Fibroblast of lung (primary cell): ENCODE results near the gene SEPTIN2. TPM values are rescaled to one million over a fixed set of nuclear protein-coding genes. Genes with fewer than 3 reads are reported as not detected.
A peak's percentile ranks its signal among the peaks of the same experiment; 100 is the strongest.
"Not testable (repeated sequence)": the region's sequence is repeated elsewhere in the genome, so short reads cannot be mapped to it uniquely, and the experiment has no call there.

ENCODE experiments used
- DNase-seq, 2 donors: peaks; one replicate each; pipeline versions ENCODE4 v3.0.0 to v3.0.0-alpha.2; 2010; ENCODE audit warnings: low read depth in 2 of 2
- H2AFZ ChIP-seq: 2 replicates; pipeline ENCODE4 v1.5.1; 2012; ENCODE audit warnings: low read length, control low read depth, inconsistent platforms
- H3K27ac ChIP-seq: 2 replicates; pipeline ENCODE4 v1.5.1; 2011; ENCODE audit warnings: low read length, control low read depth; ENCODE audit not compliant: insufficient read depth
- H3K27me3 ChIP-seq: 2 replicates; pipeline ENCODE4 v1.5.1; 2011; ENCODE audit warnings: mild to moderate bottlenecking, low read length; ENCODE audit not compliant: control insufficient read depth, insufficient read depth
- H3K36me3 ChIP-seq: 2 replicates; pipeline ENCODE4 v1.5.1; 2011; ENCODE audit warnings: low read length; ENCODE audit not compliant: control insufficient read depth, insufficient read depth
- H3K4me1 ChIP-seq: 2 replicates; pipeline ENCODE4 v1.5.1; 2011; ENCODE audit warnings: low read length; ENCODE audit not compliant: control insufficient read depth, insufficient read depth; ENCODE audit errors: extremely low read depth
- H3K4me2 ChIP-seq: 2 replicates; pipeline ENCODE4 v1.5.1; 2011; ENCODE audit warnings: low read length, control low read depth; ENCODE audit not compliant: insufficient read depth; ENCODE audit errors: extremely low read depth
- H3K4me3 ChIP-seq, 4 experiments: fragments of 200-600 bp in 1 of 4; sonication (generic) in 1 of 4; replicated peaks in 1 of 4; 2 replicates each; pipeline ENCODE4 v1.5.1; 2011 to 2016; ENCODE audit warnings: low read length in 4 of 4, low read depth in 3 of 4, mild to moderate bottlenecking in 3 of 4, control low read depth in 2 of 4, inconsistent platforms in 1 of 4, mixed read lengths in 1 of 4; ENCODE audit not compliant: insufficient read depth in 1 of 4; ENCODE audit errors: control extremely low read depth in 1 of 4
- H3K79me2 ChIP-seq: 2 replicates; pipeline ENCODE4 v1.5.1; 2012; ENCODE audit warnings: mild to moderate bottlenecking, low read length, inconsistent platforms; ENCODE audit not compliant: control insufficient read depth, insufficient read depth
- H3K9ac ChIP-seq: 2 replicates; pipeline ENCODE4 v1.5.1; 2011; ENCODE audit warnings: mild to moderate bottlenecking, low read length, control low read depth; ENCODE audit not compliant: insufficient read depth
- H3K9me3 ChIP-seq: 2 replicates; pipeline ENCODE4 v1.5.1; 2012; ENCODE audit warnings: low read depth, low read length; ENCODE audit not compliant: control insufficient read depth, insufficient read depth
- H4K20me1 ChIP-seq: 2 replicates; pipeline ENCODE4 v1.5.1; 2011; ENCODE audit warnings: low read length; ENCODE audit not compliant: control insufficient read depth, insufficient read depth; ENCODE audit errors: extremely low read depth
- CTCF ChIP-seq, 2 donors: IDR thresholded peaks in 1 of 2; conservative IDR thresholded peaks in 1 of 2; 1 replicate in 1 of 2; 2 replicates in 1 of 2; pipeline ENCODE4 v1.5.1; 2011 to 2012; ENCODE audit warnings: low read length in 2 of 2, control low read depth in 1 of 2, inconsistent platforms in 1 of 2, low read depth in 1 of 2, mild to moderate bottlenecking in 1 of 2
- EZH2 ChIP-seq: IDR thresholded peaks from 2 replicates; pipeline ENCODE4 v1.5.1; 2012; ENCODE audit warnings: low read length, control low read depth, mild to moderate bottlenecking; ENCODE audit errors: missing control alignments
- polyA plus RNA-seq, 2 donors: library from polyadenylated mRNA; depleted of rRNA in 1 of 2; stranded (reverse) in 1 of 2; unstranded in 1 of 2; fragments of >200 nt; gene quantifications; 2 replicates each; pipeline ENCODE4 v1.2.1, GENCODE V29; 2011 to 2012; ENCODE audit warnings: missing spikeins in 1 of 2
- total RNA-seq: library from RNA; depleted of rRNA; stranded (reverse); fragments of >200 nt; gene quantifications from 2 replicates; pipeline ENCODE4 v1.2.1, GENCODE V29; 2014

The SEPTIN2 gene
- total and polyA plus RNA-seq, 2 donors (not counting 1 experiment from before 2014, with no cell fraction given) = 403 to 927 TPM

DNA sequence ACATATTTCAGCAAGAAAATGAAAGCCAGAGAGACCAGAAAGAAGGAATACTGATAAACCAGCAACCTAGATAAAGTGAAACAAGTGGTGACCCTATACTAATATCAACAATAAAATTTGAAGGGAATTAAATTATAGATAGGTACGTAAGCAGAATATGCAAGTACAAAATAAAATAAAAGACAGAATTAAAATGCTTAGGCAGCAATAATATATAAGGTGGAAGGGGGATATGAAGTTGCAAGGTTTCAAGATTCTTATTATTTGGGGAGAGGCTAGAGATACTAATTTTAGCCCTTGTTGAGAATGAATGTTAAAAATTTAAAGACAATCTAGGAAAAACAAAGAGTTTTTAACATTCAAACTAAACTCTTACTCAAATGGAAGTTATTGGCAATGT, 39.8 kb upstream of the SEPTIN2 start:
- Histone ChIP-seq H3K27me3 (no peaks in the 10 kb centered on the region), H2AFZ (no peak overlapping the region), H3K9me3 (no peaks in the 10 kb centered on the region), H3K79me2 (peaks cover 71% of the 10 kb centered on the region), H3K27ac (no peak overlapping the region), H3K4me2 (no peak overlapping the region), H3K36me3 (no peaks in the 10 kb centered on the region), H3K4me1 (peaks cover 2% of the 10 kb centered on the region), H3K9ac (no peak overlapping the region), H3K4me3 (no peak overlapping the region), H4K20me1 (peaks cover 3% of the 10 kb centered on the region)
- TF ChIP-seq EZH2 (no peak), CTCF (conservative IDR thresholded peaks at IDR 0.05 in 1 of 2, IDR thresholded peaks at IDR 0.05 in 1 of 2; ENCODE audit: low read depth in 1 of 2, low read length in 2 of 2) (no peak)
- no peak for DNase-seq

DNA sequence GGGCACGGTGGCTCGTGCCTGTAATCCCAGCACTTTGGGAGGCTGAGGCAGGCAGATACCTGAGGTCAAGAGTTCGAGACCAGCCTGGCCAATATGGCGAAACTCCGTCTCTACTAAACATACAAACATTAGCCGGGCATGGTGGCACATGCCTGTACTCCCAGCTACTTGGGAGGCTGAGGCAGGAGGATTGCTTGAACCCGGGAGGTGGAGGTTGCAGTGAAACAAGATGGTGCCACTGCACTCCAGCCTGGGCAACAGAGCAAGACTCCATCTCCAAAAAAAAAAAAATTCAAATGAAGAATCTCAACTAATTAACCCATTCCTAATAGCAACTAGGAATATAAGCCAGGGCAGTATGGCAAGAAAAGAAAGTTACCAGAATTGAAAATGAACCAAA, 37.4 kb upstream of the SEPTIN2 start:
- H3K36me3 ChIP-seq, DNase-seq, H4K20me1 ChIP-seq: not testable (repeated sequence)

DNA sequence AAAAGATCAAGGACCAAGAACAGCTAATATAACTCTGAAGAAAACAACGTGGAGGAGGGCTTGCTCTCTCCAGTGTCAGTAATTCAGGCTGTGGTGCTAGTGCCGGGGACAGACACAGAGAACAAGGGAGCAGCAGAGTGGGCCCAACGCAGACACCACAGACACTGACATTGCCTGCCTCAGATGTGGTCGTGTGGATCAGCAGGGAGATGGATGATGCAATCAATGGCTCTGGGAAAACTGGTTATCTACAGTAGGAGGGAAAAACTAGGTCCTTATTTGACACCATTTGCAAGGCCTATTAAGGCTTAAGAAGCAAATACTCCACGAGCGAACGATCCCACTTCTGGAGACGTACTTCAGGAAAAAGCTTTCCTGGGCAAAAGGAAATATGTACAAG, 36.3 kb upstream of the SEPTIN2 start:
- Histone ChIP-seq H4K20me1 (no peaks in the 10 kb centered on the region), H3K79me2 (peaks cover 60% of the 10 kb centered on the region), H3K27me3 (no peaks in the 10 kb centered on the region), H3K4me2 (no peak overlapping the region), H3K9me3 (no peaks in the 10 kb centered on the region), H3K9ac (no peak overlapping the region), H3K36me3 (no peaks in the 10 kb centered on the region), H3K27ac (no peak overlapping the region), H3K4me3 (no peak overlapping the region), H3K4me1 (no peaks in the 10 kb centered on the region), H2AFZ (no peak overlapping the region)
- DNase-seq = peak in 1 of 2 donors; percentile 34
- TF ChIP-seq EZH2 (no peak), CTCF (conservative IDR thresholded peaks at IDR 0.05 in 1 of 2, IDR thresholded peaks at IDR 0.05 in 1 of 2; ENCODE audit: low read depth in 1 of 2, low read length in 2 of 2) (no peak)

More for the DNA sequence above, 37.4 kb upstream of the SEPTIN2 start:
- H3K4me2 ChIP-seq, H3K9ac ChIP-seq, H3K4me3 ChIP-seq, H3K9me3 ChIP-seq, H3K27me3 ChIP-seq, H2AFZ ChIP-seq, H3K4me1 ChIP-seq, H3K27ac ChIP-seq: not testable (repeated sequence)
- peaks cover 67% of the 10 kb centered on the region for H3K79me2 ChIP-seq
